Bronchial epithelial cell (primary cell): ENCODE data around the gene UVRAG. TPM values are rescaled to one million over a fixed set of nuclear protein-coding genes. Genes with fewer than 3 reads are reported as not detected.

Experiments used
- DNase-seq: peaks from one replicate; pipeline ENCODE4 v3.0.0-alpha.2; 2010; ENCODE audit warnings: low read depth
- FAIRE-seq: peaks from 2 replicates; lab custom pipeline; 2011; peaks lifted over from hg19 to GRCh38; lab: Jason Lieb, UNC
- H3K27me3 ChIP-seq: 2 replicates; pipeline ENCODE4 v1.5.1; 2011; ENCODE audit warnings: low read length; ENCODE audit not compliant: control insufficient read depth, insufficient read depth
- H3K36me3 ChIP-seq: 2 replicates; pipeline ENCODE4 v1.5.1; 2011; ENCODE audit warnings: low read length; ENCODE audit not compliant: control insufficient read depth, insufficient read depth
- H3K4me3 ChIP-seq: 2 replicates; pipeline ENCODE4 v1.5.1; 2011; ENCODE audit warnings: mild to moderate bottlenecking, low read depth, low read length, control low read depth
- CTCF ChIP-seq: IDR thresholded peaks from 2 replicates; pipeline ENCODE4 v1.5.1; 2011; ENCODE audit warnings: mild to moderate bottlenecking, moderate library complexity, low read length, control low read depth, inconsistent platforms; ENCODE audit not compliant: insufficient read depth, severe bottlenecking
- total RNA-seq: library from RNA; depleted of rRNA; stranded (reverse); fragments of >200 nt; gene quantifications from 2 replicates; pipeline ENCODE4 v1.2.1, GENCODE V29; 2014

UVRAG gene
- total RNA-seq, 1 donor from 2014 or later, result 11.1 TPM

- FAIRE-seq (no peak), DNase-seq (no peak)
- no peak for TF ChIP-seq CTCF
- Histone ChIP-seq H3K36me3 (no peaks in the 10 kb centered on the region), H3K4me3 (no peak overlapping the region), H3K27me3 (peaks cover 5% of the 10 kb centered on the region)
Observed at GRCh38 chr11:76161261-76161961, 346.4 kb downstream of the UVRAG start.

GRCh38 chr11:76162336-76163288 lies 347.6 kb downstream of the UVRAG start:
- no peak for FAIRE-seq
- Histone ChIP-seq H3K4me3 (no peak overlapping the region), H3K36me3 (no peaks in the 10 kb centered on the region), H3K27me3 (peaks cover 2% of the 10 kb centered on the region)
- TF ChIP-seq CTCF, result no peak
- no peak for DNase-seq

- TF ChIP-seq CTCF, result no peak
- Histone ChIP-seq H3K4me3 (no peak overlapping the region), H3K27me3 (peaks cover 2% of the 10 kb centered on the region), H3K36me3 (no peaks in the 10 kb centered on the region)
- DNase-seq (no peak), FAIRE-seq (no peak)
Observed at GRCh38 chr11:76163289-76163880, 348.4 kb downstream of the UVRAG start.

GRCh38 chr11:76164081-76164480 lies 349.1 kb downstream of the UVRAG start:
- no peak for DNase-seq
- no peak for FAIRE-seq
- Histone ChIP-seq H3K36me3 (no peaks in the 10 kb centered on the region), H3K4me3 (no peak overlapping the region), H3K27me3 (peaks cover 2% of the 10 kb centered on the region)
- TF ChIP-seq CTCF, result no peak

GRCh38 chr11:76164861-76165751 lies 350.1 kb downstream of the UVRAG start:
- Histone ChIP-seq H3K27me3 (peaks cover 2% of the 10 kb centered on the region), H3K36me3 (no peaks in the 10 kb centered on the region), H3K4me3 (no peak overlapping the region)
- no peak for DNase-seq
- no peak for FAIRE-seq
- TF ChIP-seq CTCF, result no peak
